GM18520 (cell line): ENCODE data around the gene FFAR2.

Experiments used
- ATAC-seq: cut with Tn5 transposase; IDR thresholded peaks from one replicate; pipeline ENCODE4 v1.9.1; 2021; ENCODE audit not compliant: unreplicated experiment

Gene FFAR2

DNA sequence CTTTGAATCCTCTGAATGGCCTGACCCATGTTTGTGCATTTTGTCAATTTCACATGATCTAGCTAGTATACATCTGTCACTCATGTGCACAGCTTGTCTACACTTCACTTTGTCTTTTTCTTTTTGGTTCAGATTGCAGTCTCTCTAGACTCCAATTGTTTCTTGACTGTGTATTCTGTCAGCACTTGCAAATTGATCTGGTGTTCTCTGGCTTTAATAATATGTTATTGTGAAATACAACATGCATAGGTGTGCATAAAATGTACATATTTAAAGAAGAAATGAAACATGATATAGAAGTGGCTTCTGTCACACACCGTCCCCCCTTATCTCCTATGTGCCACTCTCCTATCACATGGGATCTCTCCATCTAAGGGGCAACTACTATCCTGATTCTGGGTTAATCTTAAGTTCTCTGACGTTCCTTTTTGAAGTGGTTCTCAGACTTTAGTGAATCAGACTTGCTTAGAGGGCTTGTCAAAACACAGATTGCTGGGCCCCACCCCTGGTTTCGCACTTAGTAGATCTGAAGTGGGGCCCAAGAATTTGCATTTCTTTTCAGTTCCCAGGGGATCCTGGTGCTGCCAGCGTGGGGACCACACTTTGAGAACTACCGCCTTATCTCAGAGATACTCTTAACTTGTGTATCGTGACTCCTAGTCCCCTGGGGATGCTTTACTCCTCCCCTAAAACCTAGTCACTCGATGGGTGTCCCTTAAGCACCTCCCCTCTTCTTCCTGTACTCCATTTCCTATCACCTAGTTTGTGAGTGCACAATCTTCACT, 36.4 kb downstream of the FFAR2 start:
- no peak for ATAC-seq

DNA sequence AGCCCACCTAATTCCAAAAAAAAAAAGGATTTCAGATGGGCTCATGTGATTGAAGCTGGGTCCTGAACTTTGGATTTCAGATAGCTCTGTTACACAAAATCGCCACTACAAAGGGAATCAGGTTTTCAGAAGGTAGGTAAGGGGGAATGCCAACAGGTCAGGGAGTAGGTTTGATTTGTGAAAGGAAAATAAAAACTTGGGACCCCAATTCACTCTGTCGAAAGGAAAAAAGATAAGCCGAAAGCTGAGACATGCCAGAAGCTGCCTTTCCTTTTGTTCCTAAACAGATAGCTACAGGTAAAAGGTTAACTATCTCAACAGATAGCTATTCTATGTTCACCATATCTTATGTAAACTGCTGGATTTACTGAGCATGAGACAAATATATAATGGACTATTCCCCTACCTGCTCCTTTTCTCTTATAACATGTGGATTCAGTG, 38.2 kb downstream of the FFAR2 start:
- ATAC-seq, result no peak

DNA sequence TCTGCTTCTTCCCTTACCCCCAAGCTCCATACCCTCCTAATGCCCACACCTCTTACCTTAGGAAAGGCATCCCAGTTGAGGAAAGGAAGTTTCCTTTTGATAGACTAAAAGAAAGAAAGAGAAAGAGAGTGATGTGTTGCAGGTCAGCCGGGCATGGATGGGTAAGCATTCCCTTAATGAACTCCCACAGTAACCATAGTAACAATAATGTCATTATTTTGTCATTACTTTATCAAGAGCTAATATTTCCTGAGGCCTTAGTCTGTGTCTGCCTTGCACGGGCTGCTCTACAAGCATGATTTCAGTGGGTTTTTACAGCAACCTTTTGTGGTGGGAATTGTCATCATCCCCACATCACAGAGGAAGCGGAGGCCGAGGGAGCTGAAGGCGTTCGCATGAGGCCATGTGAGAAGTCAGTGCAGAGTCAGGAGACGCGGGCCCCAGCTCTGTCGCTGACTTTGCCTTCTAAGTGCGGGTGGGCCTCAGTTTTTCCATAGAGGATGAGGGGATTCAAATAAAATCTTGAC, 39.7 kb downstream of the FFAR2 start:
- ATAC-seq, result no peak

DNA sequence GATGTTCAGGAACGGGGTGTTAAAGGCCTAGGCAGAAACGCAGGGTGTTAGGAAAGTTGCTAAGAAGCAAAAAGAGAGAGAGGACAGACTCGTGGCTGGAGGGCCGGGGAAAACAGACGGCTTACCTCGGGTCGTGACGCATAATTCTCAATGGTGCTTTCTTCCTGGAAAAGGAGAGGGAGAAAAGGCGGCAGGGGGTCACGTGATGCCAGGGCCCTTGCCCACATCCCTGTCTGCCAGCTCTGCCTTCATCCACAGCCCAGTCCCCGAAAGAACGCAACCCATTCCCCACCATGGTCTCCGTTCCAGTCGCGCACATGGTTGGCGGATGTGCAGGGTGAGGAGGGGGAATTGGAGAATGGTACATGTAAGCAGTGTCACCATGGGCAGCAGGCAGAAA, 40.6 kb downstream of the FFAR2 start:
- ATAC-seq, result no peak

DNA sequence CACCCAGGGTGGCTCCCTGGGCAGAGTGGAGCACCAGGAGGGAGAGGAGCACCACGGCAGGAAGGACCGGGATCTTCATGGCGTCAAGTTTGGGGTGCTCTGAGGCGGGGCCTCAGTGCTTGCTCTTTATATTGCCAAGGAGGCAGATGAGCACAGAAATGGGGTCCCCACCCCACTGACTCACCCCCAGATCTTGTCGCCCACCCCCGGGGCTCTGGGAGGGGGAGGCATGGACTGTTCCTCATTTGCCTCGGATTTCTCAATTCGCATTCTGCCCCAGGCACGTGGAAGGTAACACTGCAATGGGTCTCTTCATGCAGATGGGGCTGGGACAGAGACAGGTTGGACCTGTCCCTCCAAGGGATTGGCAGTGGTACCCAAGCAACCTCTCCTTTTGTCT, 42.3 kb downstream of the FFAR2 start, which contains the start of gene KRTDAP:
KRTDAP (minus strand) TSS at position 101 of the 400 bp plus-strand sequence; CDS start at position 79, 22 bp downstream.
- no peak for ATAC-seq

DNA sequence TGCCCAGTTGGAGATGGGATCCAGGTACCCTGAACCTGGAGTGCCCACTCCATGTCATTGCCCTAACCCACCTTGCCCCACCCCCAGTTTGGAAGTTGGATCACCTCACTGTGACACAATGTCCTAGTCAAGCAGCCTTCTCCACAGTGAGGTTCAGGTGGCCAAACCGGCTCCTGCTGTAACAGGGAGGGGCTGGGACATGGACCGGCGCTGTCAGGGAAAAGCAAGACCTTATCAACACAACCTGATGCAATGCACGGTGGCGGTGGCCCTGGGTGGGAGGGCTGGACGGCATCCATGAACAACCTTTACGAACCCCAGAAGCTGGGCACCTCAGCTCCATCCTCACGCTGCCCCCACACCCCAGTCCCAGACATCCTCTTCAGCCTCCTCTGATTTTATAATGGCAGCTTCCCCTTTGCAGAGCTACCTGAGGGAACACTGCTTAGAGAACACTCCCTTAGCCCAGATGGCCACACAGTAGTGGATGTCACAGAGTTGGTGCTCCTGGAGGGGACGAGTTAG, 43.8 kb downstream of the FFAR2 start:
- ATAC-seq, result no peak

DNA sequence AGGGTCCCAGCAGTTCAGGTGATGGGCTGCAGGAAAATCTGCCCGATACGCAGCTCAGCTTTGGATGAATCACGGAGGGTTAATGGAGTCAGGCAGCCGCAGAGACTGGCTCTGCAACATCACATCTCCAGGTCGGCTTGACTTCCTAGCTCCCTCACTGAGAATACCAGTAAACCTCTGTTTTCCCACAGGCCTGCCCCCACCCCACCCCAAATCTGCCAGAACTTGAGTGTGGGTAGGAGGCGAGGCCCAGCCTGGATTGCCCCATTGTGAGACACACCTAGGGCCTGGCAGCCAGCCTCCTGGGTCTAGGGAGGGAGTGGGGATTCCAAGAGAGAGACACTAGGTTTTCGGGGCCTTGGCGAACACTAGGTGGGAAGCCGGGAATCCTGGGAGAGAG, 45.9 kb downstream of the FFAR2 start:
- ATAC-seq, result no peak

DNA sequence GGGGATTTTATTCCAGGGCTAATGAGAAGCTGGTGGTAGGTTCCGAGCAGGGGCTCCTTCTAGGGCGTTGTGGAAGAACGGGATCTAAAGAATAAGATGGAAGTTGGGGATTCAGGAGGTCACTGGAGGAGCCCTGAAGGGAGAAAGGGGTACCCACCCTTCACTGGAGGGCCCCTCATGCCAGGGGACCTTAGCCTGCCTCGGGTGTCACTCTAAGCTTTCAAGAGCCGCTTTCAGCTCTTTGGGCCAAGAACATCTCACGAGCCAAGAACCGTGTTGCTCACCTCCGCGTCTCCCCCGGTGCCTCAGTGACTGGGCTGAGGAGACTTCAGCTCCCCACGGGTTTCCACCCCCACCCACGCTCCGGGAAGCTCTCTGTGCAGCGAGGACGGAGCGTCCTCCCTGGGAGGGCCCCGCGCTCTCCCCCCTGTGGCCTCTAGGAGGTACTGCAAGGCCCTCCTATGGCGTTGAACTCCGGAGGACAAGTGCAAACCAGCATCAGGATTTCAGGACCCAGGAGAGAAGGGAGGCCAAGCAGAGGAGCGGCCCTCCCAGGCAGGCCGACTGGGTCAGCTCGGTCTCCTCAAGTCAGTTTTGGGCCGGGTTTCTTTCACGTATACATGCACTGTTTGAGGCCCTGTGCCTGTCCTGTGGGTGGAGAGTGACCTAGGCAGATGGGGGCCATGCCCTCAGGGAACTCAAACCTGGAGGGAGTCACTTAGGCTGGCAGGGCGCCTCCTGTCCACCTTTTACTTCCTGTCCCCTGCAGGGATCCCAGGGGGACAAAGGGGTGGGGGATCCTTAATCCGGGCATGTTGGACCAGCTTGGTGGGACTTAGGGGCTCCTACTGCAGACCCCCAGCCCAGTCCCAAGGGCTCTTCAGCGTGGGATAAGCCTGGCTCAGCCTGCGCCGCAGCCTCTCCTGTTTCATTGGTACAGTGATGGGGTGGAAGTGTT, 47.3 kb downstream of the FFAR2 start:
- no peak for ATAC-seq

DNA sequence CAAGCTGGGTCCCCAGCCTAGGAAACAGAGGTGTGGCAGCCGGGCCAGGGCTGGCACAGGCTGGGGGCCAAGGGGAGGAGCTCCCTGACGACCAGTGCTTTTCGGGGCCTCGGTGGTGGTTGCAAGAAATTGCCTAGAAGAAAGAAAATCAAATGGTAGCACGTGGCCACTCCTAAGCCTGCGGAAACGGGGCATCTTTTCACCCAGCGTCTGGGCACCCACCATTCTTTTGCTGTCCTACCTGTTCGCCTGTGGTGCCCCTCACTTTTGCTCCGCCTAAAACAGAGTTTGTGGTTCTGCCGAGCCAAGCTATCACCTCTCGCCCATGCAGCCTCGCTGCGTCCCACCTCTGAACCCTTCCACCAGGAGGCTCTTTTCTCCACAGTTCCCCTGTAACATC, 49.3 kb downstream of the FFAR2 start:
- ATAC-seq, result no peak

DNA sequence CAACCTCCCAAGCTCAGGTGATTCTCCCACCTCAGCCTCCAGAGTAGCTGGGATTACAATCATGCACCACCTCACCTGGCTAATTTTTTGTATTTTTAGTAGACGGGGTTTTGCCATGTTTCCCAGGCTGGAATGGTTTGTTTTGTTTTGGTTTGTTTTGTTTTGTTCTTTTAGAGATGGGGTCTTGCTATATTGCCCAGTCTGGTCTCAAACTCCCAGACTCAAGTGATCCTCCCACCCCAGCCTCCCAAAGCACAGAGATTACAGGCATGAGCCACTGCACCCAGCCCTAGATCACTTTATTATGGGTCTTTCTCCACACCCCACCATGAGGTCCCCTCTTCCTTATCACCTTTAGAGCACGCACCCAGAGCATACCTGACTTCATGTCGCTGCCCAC, 50.2 kb downstream of the FFAR2 start:
- ATAC-seq, result no peak

DNA sequence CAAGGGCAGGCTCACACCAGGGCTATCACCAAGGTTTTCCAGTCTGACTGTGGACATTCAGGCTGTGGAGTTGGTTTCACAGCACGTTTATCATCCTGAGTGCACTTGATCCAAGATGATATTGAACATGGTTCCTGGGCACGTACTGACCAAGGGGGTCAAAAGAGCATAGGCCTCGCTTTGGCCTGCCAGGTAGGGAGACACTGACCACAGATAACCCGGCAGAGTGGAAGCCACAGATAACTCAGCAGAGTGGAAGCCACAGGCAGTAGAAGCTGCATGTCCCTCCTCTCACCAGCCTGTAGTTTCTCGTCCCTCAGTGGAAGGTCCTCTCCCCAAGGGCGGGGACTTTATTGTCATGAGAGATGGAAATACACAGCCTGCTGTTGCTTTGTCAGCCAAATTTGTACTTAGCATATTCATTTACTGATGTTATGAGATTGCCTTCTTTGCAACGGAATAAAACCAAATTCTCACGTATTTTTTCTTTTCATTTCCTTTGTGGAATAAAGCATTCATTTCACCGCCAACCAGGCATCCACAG, 51.0 kb downstream of the FFAR2 start:
- no peak for ATAC-seq

DNA sequence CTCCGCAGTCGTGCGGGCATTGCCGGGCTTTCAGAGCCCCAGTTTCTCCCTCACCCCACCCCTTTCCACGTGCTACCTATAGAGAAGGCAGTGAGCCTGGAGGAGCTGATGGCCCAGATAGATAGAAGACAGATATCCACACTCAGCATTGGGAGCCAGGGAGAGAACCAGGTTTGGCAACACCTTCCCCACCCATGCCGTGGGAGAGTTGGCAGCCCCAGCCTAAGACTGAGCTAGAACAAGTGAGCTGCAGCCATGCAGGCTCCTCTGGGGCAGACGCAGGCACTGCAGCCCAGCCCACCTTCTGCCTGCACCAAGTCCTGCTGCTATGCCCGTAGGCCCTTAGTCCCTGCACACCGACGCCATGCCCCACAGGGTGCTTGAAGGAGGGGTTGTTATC, 52.6 kb downstream of the FFAR2 start:
- ATAC-seq, result no peak
